CD4-positive, alpha-beta T cell treated with Interleukin-17A for 4 hours (primary cell): ENCODE data around the gene MAPKAPK5.
"Not testable (repeated sequence)": the region's sequence is repeated elsewhere in the genome, so short reads cannot be mapped to it uniquely, and the experiment has no call there.

ENCODE experiments used
- DNase-seq: peaks from one replicate; pipeline ENCODE4 v3.0.0-alpha.2; 2020; ENCODE audit warnings: mixed read lengths

Gene MAPKAPK5, protein sequence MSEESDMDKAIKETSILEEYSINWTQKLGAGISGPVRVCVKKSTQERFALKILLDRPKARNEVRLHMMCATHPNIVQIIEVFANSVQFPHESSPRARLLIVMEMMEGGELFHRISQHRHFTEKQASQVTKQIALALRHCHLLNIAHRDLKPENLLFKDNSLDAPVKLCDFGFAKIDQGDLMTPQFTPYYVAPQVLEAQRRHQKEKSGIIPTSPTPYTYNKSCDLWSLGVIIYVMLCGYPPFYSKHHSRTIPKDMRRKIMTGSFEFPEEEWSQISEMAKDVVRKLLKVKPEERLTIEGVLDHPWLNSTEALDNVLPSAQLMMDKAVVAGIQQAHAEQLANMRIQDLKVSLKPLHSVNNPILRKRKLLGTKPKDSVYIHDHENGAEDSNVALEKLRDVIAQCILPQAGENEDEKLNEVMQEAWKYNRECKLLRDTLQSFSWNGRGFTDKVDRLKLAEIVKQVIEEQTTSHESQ

DNA sequence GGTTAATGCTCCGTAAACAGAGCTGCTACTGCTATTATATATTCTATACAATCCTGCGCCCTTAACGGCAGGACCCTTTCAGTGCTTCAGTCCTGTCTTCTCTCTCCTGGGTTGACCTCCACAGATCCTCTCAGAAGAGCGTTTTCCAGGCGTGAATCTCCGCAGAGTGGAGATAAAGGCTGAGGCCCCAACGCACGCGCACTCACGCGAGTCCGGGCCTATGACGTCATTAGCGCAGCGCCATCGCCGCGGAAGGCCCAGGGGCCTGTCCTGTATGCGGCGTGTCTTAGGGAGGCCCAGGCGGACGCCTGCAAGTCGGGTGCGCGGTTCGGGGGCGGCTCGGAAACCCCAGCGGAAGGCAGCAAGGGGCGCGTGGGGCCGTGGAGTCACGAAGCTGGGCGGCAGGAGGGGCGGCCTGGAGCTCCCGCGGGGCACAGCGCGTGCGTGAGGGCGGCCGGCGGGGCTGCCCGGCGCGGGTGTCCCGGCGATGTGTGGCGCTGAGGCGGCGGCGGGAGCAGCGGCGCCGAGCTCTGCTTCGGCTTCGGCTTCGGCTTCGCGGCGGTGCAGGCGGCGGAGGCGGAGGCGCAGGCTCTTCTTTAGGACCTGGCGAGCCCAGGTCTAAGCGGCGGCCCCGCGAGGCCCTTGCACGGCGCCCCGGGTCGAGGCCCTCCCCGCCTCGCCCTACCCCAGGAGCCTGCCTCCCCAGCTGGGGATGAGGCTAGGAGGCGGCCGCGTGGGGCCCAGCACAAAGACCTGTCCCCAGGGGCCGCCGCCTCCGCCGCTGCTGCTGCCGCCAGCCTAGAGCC lies at the start of gene MAPKAPK5:
Gene MAPKAPK5, plus strand, starts transcription at position 479 of the 806 bp plus-strand sequence. CDS start 506 bp downstream, outside the sequence.
- DNase-seq, result peak; percentile 97

GRCh38 chr12:111792856-111793235 lies 49.2 kb upstream of the MAPKAPK5 start:
- DNase-seq, result no peak

DNA sequence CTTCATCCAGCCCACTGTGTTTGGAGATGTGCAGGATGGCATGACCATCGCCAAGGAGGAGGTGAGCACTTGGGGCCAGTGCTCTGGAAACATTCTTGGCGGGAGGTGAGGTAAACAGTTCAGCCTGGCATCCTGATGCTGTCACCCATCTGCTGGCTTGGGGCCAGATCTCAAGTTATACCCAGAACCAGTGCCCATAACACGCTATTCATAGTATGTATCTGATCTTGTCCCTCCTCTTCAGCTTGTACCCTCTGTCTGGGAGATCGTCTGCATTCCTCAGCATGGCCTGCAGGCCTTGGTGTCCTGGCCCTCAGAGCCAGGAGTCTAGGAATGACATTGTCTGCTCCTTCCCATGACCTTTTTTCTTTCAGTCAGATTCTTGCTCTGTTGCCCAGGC lies 43.8 kb upstream of the MAPKAPK5 start:
- DNase-seq, result no peak

GRCh38 chr12:111799758-111800157 lies 42.3 kb upstream of the MAPKAPK5 start:
- no peak for DNase-seq

DNA sequence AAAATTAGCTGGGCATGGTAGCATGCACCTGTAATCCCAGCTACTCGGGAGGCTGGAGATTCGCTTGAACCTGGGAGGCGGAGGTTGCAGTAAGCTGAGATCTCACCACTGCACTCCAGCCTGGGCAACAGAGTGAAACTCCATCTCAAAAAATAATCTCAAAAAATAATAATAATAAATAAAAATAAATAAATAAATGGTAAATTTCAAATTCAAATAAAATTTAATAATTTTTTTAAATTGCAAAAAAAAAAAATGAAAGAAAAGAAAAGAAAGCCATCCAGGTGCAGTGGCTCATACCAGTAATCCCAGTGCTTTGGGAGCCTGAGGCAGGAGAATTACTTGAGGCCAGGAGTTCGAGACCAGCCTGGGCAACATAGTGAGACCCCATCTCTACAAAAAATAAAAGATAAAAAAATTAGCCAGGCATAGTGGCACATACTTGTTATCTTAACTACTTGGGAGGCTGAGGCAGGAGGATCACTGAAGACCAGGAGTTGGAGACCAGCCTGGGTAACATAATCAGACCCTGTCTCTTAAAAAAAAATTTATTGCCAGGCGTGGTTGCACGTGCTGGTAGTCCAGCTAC lies 38.9 kb upstream of the MAPKAPK5 start:
- DNase-seq, result no peak

- DNase-seq, result no peak
Measured at GRCh38 chr12:111803851-111804250, 38.2 kb upstream of the MAPKAPK5 start.

DNA sequence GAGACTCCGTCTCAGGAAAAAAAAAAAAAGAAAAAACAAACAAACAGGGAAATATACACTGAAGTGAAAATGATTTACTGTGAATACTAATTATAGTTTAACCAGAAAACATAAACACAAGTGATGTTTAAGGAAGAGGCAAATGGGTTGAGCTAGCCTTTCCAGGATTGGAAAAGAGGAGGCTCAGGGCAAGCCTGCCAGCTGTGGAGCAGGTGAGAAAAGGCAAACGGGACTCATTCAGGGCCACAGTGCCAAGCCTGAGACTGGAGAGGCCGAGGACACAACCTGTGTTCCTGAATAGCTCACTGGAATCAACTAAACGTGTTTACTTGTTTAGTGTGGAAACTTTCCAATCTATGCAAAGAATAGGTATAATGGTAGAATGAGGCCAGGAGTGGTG lies 35.7 kb upstream of the MAPKAPK5 start:
- no peak for DNase-seq

GRCh38 chr12:111807232-111807631 lies 34.8 kb upstream of the MAPKAPK5 start:
- no peak for DNase-seq

DNA sequence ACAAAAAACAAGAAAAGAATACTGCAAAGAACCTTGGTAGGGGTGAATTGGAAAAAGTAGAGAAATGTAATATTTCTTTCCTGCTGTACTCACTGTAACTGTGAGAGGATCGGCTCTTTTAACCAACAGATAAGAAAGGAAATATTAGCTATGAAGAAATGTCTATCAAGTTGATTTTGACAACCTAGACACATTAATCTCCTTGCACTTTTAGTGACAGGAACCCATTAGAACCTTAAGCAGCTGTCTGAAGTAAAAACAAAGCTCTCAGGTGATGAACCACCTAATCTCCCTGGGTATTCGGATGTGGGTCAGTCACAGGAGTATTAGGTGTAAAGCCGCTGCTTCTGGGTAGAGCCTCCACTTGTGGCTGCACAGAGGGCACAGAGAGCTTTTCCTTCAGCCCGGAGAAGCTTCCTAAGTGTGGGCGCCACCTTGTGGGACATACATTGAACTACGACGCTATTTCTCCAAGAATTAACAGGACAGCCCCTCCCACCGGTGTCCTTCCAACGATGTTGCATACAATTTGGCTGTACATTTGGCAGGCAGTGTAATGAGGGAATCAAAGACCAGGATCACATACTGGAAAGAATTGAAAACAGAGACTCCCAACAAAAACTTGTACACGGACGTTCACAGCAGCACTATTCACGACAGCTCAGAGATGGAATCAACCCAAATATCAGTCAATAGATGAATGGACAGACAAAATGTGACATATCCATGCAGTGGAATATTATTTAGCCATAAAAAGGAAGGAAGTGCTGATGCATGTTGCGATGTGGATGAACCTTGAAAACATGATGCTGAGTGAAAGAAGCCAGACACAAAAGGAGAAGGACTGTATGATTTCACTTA lies 28.9 kb upstream of the MAPKAPK5 start:
- DNase-seq, result peak; percentile 76

GRCh38 chr12:111816065-111816615 lies 25.9 kb upstream of the MAPKAPK5 start:
- DNase-seq, result no peak

DNA sequence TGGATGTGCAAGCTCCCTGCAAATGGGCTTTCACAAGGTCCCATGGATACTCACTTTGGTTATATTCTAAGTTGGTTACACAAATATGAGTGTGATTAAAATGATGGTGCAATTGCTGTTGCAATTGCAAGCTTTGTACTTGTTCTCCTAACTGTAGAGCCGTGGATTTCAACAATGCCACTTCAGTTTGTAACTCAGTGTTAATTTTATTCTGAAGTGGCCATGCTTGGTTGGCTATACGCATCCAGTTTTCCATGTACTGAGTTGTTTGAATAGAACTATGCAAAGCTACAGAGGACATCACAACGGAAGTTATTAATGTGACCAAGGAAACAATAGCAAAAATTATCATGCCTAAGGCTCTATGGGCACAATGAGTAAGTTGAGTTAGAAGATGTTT lies 25.1 kb upstream of the MAPKAPK5 start:
- DNase-seq, result not testable (repeated sequence)

DNA sequence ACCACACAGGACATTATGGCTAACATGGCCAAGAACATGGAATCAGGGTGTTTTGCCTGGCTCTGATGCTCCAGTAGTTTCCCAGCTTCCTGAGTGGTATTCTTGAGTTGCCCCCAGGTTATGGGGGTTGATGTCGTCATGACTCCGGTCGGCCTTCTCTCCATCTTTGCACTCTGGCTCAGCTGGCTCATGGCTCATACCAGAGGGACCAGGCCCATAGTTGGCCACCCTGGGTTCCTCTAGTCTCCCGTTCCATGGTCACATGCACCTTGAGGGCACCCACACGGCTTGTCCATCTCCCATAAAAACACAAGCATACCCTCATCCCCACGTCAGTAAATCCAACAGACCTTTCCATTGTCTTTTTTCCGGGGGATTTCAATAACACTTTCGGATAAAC lies 23.7 kb upstream of the MAPKAPK5 start:
- DNase-seq, result no peak

DNA sequence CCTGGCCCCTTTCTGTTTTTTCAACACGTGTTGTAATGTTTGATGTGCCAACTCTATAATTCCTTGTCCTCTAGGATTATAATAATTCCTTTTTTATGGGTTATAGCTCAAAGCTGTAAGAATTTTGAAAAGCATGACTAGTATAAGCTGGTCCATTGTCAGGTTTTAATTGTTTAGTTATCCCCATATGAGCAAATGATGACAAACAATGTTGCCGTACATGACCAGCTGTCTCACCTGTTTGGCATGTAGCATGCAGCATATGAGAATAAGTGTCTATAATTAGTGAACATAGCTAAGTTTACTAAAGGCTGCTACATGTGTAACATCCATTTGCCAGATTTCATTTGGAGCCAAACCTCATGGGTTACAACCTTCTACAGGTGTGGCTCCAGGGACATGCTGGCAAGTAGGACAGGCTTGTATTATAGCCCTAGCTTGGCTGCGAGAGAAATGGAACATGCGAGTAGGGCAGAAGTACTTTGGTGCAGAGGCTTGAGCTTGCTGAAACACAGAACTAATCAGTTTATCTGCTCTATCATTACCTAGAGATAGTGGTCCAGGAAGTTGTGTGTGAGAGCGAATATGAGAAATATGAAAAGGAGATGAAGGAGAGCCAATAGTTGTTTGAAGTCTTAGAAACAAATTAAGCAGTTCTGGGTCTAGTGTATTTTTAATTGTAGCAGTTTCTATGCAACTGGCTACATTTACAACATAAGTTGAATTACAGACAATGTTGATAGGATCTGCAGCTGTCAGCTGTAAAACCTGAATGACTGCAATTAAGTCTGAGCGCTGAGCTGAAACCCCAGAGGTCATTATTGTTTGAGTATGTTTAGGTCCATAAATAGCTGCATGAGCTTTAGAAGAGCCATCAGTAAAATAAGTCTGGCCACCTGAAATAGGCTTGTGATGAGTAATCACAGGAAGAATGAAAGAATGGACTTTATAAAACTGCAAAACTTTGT lies 22.6 kb upstream of the MAPKAPK5 start:
- DNase-seq, result no peak

GRCh38 chr12:111820828-111821227 lies 21.2 kb upstream of the MAPKAPK5 start:
- DNase-seq, result not testable (repeated sequence)

DNA sequence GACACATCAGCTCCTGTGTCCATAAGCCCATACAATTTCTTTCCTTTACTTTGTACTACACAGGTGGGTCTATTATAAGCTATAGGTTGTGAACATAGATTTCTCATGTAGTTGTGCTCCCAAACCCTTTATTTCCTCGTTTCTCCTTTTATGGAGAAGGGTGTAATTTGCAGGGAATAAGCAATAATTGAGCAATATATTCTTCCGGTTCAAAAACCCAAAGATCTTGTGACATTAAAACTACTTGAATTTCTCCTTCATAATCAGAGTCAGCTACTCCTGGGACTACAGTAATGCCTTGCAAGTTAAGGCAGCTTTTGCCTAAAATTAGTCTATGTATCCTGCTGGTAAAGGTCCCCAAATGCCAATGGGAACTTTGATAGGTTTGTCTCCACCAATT lies 19.1 kb upstream of the MAPKAPK5 start:
- DNase-seq, result no peak

DNA sequence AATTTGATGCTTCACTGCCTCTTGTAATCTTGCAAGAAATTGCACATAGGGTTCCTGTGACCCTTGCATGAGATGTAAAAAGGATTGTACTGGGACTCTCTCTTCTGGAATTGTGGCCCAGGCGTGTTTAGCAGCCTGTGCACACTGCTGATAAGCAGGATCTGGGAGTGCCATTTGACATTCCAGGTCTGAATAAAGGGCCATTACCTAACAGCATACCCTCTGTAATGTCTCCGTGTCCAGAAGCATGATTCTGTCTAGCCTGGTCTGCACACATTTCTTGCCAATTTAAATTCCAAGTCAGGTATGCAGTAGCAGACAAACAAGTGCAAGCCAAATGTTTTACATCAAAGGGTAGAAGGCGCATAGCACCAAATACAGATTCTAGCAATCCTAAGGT lies 18.1 kb upstream of the MAPKAPK5 start:
- DNase-seq, result no peak

DNA sequence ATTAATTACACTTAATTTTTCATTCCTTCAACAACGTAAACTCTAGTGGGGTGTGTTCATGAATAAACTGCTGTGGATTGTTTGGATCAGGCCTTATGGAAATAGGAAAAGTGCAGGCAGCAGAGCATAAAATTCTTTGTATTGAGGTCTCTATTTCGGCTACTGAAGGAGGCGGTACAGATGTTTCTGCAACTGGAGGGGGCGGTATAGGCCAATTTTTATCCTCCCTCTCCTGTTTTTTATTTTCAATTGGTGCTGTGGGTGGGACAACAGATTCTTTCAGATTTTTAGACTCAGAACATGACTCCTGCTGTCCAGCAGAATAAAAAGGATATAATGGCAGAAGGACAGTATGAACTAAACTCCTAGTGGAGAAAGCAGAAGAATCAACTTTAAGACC lies 17.7 kb upstream of the MAPKAPK5 start:
- DNase-seq, result not testable (repeated sequence)

GRCh38 chr12:111825509-111825908 lies 16.5 kb upstream of the MAPKAPK5 start:
- DNase-seq, result no peak

DNA sequence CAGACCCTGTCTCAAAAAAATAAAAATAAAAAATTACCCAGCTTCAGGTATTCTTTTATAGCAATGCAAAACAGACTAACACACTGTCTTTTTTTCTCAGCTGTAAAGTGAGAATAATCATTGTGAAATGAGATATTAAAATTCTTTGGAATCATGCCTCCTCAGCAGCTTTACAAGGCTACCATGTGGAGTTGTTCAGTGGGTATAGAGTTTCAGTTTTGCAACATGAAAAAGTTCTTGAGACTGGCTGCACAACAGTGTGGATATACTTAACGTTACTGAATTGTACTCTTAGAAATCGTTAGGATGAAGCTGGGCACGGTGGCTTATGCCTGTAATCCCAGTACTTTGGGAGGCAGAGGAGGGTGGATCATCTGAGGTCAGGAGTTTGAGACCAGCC lies 15.7 kb upstream of the MAPKAPK5 start:
- no peak for DNase-seq

DNA sequence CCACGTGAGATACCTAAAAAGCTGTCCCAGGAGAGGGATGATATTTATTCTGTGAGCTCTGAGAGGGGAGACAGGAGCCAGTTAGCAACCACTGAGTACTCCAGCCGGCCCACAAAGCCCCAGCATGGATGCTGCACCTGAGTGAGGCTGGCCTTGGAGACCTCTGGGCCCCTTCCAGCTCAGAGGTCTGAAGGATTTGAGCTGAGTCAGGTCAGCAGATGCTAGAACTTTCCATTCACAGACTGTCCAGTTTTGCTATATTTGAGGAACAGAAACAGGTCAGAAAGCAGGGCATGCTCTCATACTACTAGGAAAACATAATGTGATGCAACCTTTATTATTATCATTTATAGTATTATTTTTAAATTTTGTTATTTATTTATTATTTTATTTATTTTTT lies 15.0 kb upstream of the MAPKAPK5 start:
- no peak for DNase-seq

- DNase-seq, result no peak
Measured at GRCh38 chr12:111827907-111828306, 14.1 kb upstream of the MAPKAPK5 start.
